ENCODE results near the gene SLC37A3. TPM values are rescaled to one million over a fixed set of nuclear protein-coding genes. Genes with fewer than 3 reads are reported as not detected.

The SLC37A3 gene
- total and polyA plus RNA-seq, 2 of the 13 experiments (the other 11 are each of a cell fraction or from before 2014, with no cell fraction given), result 21.3 to 27.9 TPM

GRCh38 chr7:140375323-140375722 lies 23.0 kb downstream of the SLC37A3 start:
- Histone ChIP-seq H3K27ac (ENCODE audit: extremely low read length, insufficient read depth, low read length) (no peak overlapping the region), H3K79me2 (ENCODE audit: insufficient read depth, low read length) (no peaks in the 10 kb centered on the region), H3K4me2 (ENCODE audit: low read depth, low read length) (no peak overlapping the region), H2AFZ (ENCODE audit: low read length) (no peak overlapping the region), H3K9me3 (ENCODE audit: low read length) (no peaks in the 10 kb centered on the region), H3K4me3 (replicated peaks in 1 of 3; ENCODE audit: insufficient read depth in 1 of 3, low read depth in 2 of 3, low read length in 3 of 3) (no peak overlapping the region), H4K20me1 (ENCODE audit: insufficient read depth, low read length) (no peaks in the 10 kb centered on the region), H3K4me1 (ENCODE audit: insufficient read depth, low read length) (no peaks in the 10 kb centered on the region), H3K27me3 (ENCODE audit: control insufficient read depth in 1 of 2, insufficient read depth in 2 of 2, low read length in 2 of 2) (no peaks in the 10 kb centered on the region), H3K9ac (ENCODE audit: insufficient read depth, low read depth, low read length) (no peak overlapping the region), H3K36me3 (replicated peaks in 1 of 2; ENCODE audit: control insufficient read depth in 1 of 2, insufficient read depth in 2 of 2, low read length in 2 of 2) (peaks cover 3 to 18% of the 10 kb centered on the region in 2 experiments; a peak in 4 of 5 replicates)
- CTCF ChIA-PET (ENCODE audit: low intra/inter-chr PET ratio, low total read pairs), result no interaction called here
- in situ Hi-C loops (cut with HindIII; ENCODE audit: extremely low pct_ligation_motif_present, low pct_unique_long_range_greater_than_20kb) (no loop called here), intact Hi-C loops (cut with micrococcal nuclease; ENCODE audit: unreplicated experiment) (no loop called here)
- ATAC-seq (no peak), FAIRE-seq (no peak), DNase-seq (ENCODE audit: low spot score) (no peak)
- TF ChIP-seq STAT5B (CRISPR knock-in tag; IDR thresholded peaks at IDR 0.05), result no peak
- 0 out of 4 replicates have a peak, but pooled peaks of 1 of the 2 experiments have one; percentile 6 for TF ChIP-seq MAFK (conservative IDR thresholded peaks at IDR 0.05 in 1 of 2, IDR thresholded peaks at IDR 0.05 in 1 of 2; ENCODE audit: low read length in 2 of 2)
- POLR2A ChIA-PET, result no interaction called here
- WGBS (ENCODE audit: low lambda C conversion rate), result 97% methylated on average over 9 of the region's 9 CpGs
- BruUV-seq (replicated peaks), result no TSS peak

- intact Hi-C loops (cut with micrococcal nuclease; ENCODE audit: unreplicated experiment), result no loop called here
- Histone ChIP-seq H3K36me3 (replicated peaks in 1 of 2; ENCODE audit: control insufficient read depth in 1 of 2, insufficient read depth in 2 of 2, low read length in 2 of 2) (peaks cover 0 to 1% of the 10 kb centered on the region in 2 experiments; a peak in 2 of 5 replicates), H4K20me1 (ENCODE audit: insufficient read depth, low read length) (no peaks in the 10 kb centered on the region), H3K9me3 (ENCODE audit: low read length) (no peaks in the 10 kb centered on the region), H2AFZ (ENCODE audit: low read length) (no peak overlapping the region), H3K27ac (ENCODE audit: extremely low read length, insufficient read depth, low read length) (no peak overlapping the region), H3K4me1 (ENCODE audit: insufficient read depth, low read length) (no peaks in the 10 kb centered on the region), H3K4me3 (replicated peaks in 1 of 3; ENCODE audit: insufficient read depth in 1 of 3, low read depth in 2 of 3, low read length in 3 of 3) (no peak overlapping the region), H3K79me2 (ENCODE audit: insufficient read depth, low read length) (no peaks in the 10 kb centered on the region), H3K27me3 (ENCODE audit: control insufficient read depth in 1 of 2, insufficient read depth in 2 of 2, low read length in 2 of 2) (no peaks in the 10 kb centered on the region; a peak in 1 of 5 replicates), H3K9ac (ENCODE audit: insufficient read depth, low read depth, low read length) (no peak overlapping the region), H3K4me2 (ENCODE audit: low read depth, low read length) (no peak overlapping the region)
- in situ Hi-C loops (cut with HindIII; ENCODE audit: extremely low pct_ligation_motif_present, low pct_unique_long_range_greater_than_20kb), result no loop called here
- WGBS (ENCODE audit: low lambda C conversion rate), result 97% methylated on average over 4 of the region's 4 CpGs
- CTCF ChIA-PET (ENCODE audit: low intra/inter-chr PET ratio, low total read pairs), result no interaction called here
- TF ChIP-seq MAFK (conservative IDR thresholded peaks at IDR 0.05 in 1 of 2, IDR thresholded peaks at IDR 0.05 in 1 of 2; ENCODE audit: low read length in 2 of 2) (peak; percentile 25 to 57; a peak in 2 of 4 replicates), MAFF (IDR thresholded peaks at IDR 0.05; ENCODE audit: low read depth, low read length) (0 out of 2 replicates have a peak, but pooled peaks have one; percentile 6), ZNF503 (CRISPR knock-in tag; IDR thresholded peaks at IDR 0.05) (no peak), TERF1 (CRISPR knock-in tag; IDR thresholded peaks at IDR 0.05) (no peak), ZNF292 (CRISPR knock-in tag; IDR thresholded peaks at IDR 0.05; ENCODE audit: borderline replicate concordance, low read depth) (no peak), ZFP36L1 (CRISPR knock-in tag; IDR thresholded peaks at IDR 0.05) (no peak)
- no TSS peak for BruUV-seq (replicated peaks)
- DNase-seq (ENCODE audit: low spot score) (no peak), ATAC-seq (no peak), FAIRE-seq (no peak)
- POLR2A ChIA-PET, result no interaction called here
Measured at GRCh38 chr7:140369294-140369693, 29.0 kb downstream of the SLC37A3 start.

All from HepG2 (cell line).